SK-MEL-5 (cell line): ENCODE results near the gene SOX1. TPM values are rescaled to one million over a fixed set of nuclear protein-coding genes. Genes with fewer than 3 reads are reported as not detected.
A peak's percentile ranks its signal among the peaks of the same experiment; 100 is the strongest.

Experiments used
- DNase-seq: peaks from one replicate; pipeline ENCODE4 v3.0.0-alpha.2; 2016; ENCODE audit warnings: low read depth, low spot score
- in situ Hi-C: cut with HindIII; loops from 2 replicates; pipeline ENCODE4 v1.10.0; 2016; ENCODE audit warnings: low sequenced_read_pairs, high pct_unique_total_duplicates, low pct_unique_long_range_greater_than_20kb
- total RNA-seq: library from RNA; depleted of rRNA; stranded (reverse); fragments of >200 nt; shearing (Covaris generic); gene quantifications from 2 replicates; pipeline ENCODE4 v1.2.3, GENCODE V29; 2014

SOX1 gene
- total RNA-seq, 1 experiment from 2014 or later: not detected

- in situ Hi-C loops: no loop called here
- no peak for DNase-seq
Observed at GRCh38 chr13:112056739-112057438, 10.1 kb upstream of the SOX1 start.

GRCh38 chr13:112057439-112057735 is 9.6 kb upstream of the SOX1 start:
- DNase-seq: no peak
- in situ Hi-C loops: no loop called here

- DNase-seq: no peak
- in situ Hi-C loops: no loop called here
Observed at GRCh38 chr13:112057736-112058518, 9.0 kb upstream of the SOX1 start.

GRCh38 chr13:112058519-112058873 is 8.5 kb upstream of the SOX1 start:
- in situ Hi-C loops: no loop called here
- no peak for DNase-seq

GRCh38 chr13:112058941-112059340 is 8.0 kb upstream of the SOX1 start:
- in situ Hi-C loops: no loop called here
- DNase-seq: no peak

GRCh38 chr13:112059457-112060281 is 7.3 kb upstream of the SOX1 start:
- in situ Hi-C loops: no loop called here
- DNase-seq: no peak

GRCh38 chr13:112060282-112060830 is 6.6 kb upstream of the SOX1 start:
- no peak for DNase-seq
- in situ Hi-C loops: no loop called here

- in situ Hi-C loops: no loop called here
- DNase-seq: no peak
Observed at GRCh38 chr13:112060899-112061366, 6.0 kb upstream of the SOX1 start.

- in situ Hi-C loops: no loop called here
- no peak for DNase-seq
Observed at GRCh38 chr13:112061367-112062061, 5.4 kb upstream of the SOX1 start.

GRCh38 chr13:112062072-112062567 is 4.8 kb upstream of the SOX1 start:
- in situ Hi-C loops: no loop called here
- no peak for DNase-seq

GRCh38 chr13:112062571-112063570 is 4.1 kb upstream of the SOX1 start:
- DNase-seq: no peak

GRCh38 chr13:112063807-112064206 is 3.1 kb upstream of the SOX1 start:
- no peak for DNase-seq
- in situ Hi-C loops: no loop called here

More at GRCh38 chr13:112062571-112063570, 4.1 kb upstream of the SOX1 start:
- in situ Hi-C loops: no loop called here

GRCh38 chr13:112064222-112064621 is 2.7 kb upstream of the SOX1 start:
- DNase-seq: no peak
- in situ Hi-C loops: no loop called here

GRCh38 chr13:112065521-112065866 is 1.5 kb upstream of the SOX1 start:
- no peak for DNase-seq
- in situ Hi-C loops: no loop called here

- in situ Hi-C loops: no loop called here
- no peak for DNase-seq
Observed at GRCh38 chr13:112065867-112066623, 904 bp upstream of the SOX1 start.

GRCh38 chr13:112066624-112067004 is 335 bp upstream of the SOX1 start:
- peak; percentile 38 for DNase-seq
- in situ Hi-C loops: no loop called here
